Ishikawa (cell line): ENCODE results near the gene KIAA0825.

Experiments
- CEBPB ChIP-seq: IDR thresholded peaks from 2 replicates; pipeline ENCODE4 v1.6.1; 2012
- CREB1 ChIP-seq: IDR thresholded peaks from 2 replicates; pipeline ENCODE4 v1.6.1; 2012; ENCODE audit warnings: low read depth
- EGR1 ChIP-seq: IDR thresholded peaks from 2 replicates; pipeline ENCODE4 v1.6.1; 2012
- EP300 ChIP-seq: IDR thresholded peaks from 2 replicates; pipeline ENCODE4 v1.6.1; 2012; ENCODE audit warnings: borderline replicate concordance
- FOXM1 ChIP-seq: IDR thresholded peaks from 2 replicates; pipeline ENCODE4 v1.6.1; 2012; ENCODE audit warnings: low read depth, borderline replicate concordance
- NFIC ChIP-seq: IDR thresholded peaks from 2 replicates; pipeline ENCODE4 v1.6.1; 2012
- RAD21 ChIP-seq: IDR thresholded peaks from 2 replicates; pipeline ENCODE4 v1.6.1; 2012; ENCODE audit warnings: low read depth
- TAF1 ChIP-seq: IDR thresholded peaks from 2 replicates; pipeline ENCODE4 v1.6.1; 2012; ENCODE audit warnings: low read depth, mild to moderate bottlenecking
- TCF12 ChIP-seq: IDR thresholded peaks from 2 replicates; pipeline ENCODE4 v1.6.1; 2012; ENCODE audit warnings: low read depth
- TEAD4 ChIP-seq: IDR thresholded peaks from 2 replicates; pipeline ENCODE4 v1.6.1; 2012
- YY1 ChIP-seq: IDR thresholded peaks from 2 replicates; pipeline ENCODE4 v1.6.1; 2012; ENCODE audit warnings: low read depth
- ZBTB7A ChIP-seq: IDR thresholded peaks from 2 replicates; pipeline ENCODE4 v1.6.1; 2012; ENCODE audit warnings: low read depth
- TF ChIP-seq, protein P1 (sequence below): IDR thresholded peaks from 2 replicates; pipeline ENCODE4 v1.6.1; 2012; ENCODE audit warnings: low read depth, mild to moderate bottlenecking
- TF ChIP-seq, protein P2 (sequence below): IDR thresholded peaks from 2 replicates; pipeline ENCODE4 v1.6.1; 2012
- TF ChIP-seq, protein P3 (sequence below): IDR thresholded peaks from 2 replicates; pipeline ENCODE4 v1.6.1; 2012

The KIAA0825 gene

DNA sequence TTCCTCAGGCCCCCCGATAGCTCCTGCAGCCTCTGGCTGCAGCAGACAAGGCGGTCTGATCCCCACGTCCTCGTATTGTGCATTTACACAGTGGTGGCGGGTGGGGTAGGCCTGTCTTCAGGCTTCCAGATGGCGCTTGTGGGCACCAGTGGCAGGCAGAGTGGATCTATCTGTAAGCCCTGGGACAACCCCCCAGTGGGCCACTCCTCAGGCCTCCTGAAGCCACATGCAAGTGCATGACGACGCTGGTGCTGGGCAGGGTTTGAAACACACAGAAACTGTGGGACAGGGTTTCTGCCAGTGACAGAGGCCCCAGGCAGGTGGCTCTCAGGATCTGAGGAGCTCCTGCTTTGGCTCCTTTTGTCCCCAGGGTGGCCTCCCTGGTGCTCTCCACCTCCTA, 42.1 kb upstream of the KIAA0825 start:
- no peak for TF ChIP-seq ZBTB7A

DNA sequence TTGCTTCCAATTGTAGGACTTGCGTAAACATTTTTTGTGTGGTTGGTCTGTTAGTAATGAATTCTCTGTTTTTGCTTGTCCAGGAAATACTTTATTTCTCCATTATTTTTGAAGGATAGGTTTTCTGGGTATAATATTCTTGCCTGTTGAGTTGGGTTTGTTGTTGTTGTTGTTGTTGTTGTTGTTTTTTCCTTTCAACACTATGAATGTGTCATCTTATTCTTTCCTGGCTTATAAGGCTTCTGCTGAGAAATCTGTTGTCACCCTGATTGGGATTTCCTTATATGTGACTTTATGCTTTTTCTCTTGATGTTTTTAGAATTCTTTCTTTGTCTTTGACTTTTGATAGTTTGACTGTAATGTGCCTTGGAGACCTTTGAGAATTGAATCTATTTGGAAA, 39.9 kb upstream of the KIAA0825 start:
- TF ChIP-seq CEBPB (no peak), YY1 (no peak), EGR1 (no peak), NFIC (no peak), RAD21 (no peak), TCF12 (no peak), EP300 (no peak), CREB1 (no peak), FOXM1 (no peak), TEAD4 (no peak), TAF1 (no peak), ZBTB7A (no peak)
- TF ChIP-seq, protein P1, sequence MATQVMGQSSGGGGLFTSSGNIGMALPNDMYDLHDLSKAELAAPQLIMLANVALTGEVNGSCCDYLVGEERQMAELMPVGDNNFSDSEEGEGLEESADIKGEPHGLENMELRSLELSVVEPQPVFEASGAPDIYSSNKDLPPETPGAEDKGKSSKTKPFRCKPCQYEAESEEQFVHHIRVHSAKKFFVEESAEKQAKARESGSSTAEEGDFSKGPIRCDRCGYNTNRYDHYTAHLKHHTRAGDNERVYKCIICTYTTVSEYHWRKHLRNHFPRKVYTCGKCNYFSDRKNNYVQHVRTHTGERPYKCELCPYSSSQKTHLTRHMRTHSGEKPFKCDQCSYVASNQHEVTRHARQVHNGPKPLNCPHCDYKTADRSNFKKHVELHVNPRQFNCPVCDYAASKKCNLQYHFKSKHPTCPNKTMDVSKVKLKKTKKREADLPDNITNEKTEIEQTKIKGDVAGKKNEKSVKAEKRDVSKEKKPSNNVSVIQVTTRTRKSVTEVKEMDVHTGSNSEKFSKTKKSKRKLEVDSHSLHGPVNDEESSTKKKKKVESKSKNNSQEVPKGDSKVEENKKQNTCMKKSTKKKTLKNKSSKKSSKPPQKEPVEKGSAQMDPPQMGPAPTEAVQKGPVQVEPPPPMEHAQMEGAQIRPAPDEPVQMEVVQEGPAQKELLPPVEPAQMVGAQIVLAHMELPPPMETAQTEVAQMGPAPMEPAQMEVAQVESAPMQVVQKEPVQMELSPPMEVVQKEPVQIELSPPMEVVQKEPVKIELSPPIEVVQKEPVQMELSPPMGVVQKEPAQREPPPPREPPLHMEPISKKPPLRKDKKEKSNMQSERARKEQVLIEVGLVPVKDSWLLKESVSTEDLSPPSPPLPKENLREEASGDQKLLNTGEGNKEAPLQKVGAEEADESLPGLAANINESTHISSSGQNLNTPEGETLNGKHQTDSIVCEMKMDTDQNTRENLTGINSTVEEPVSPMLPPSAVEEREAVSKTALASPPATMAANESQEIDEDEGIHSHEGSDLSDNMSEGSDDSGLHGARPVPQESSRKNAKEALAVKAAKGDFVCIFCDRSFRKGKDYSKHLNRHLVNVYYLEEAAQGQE: no peak
- TF ChIP-seq, protein P2, sequence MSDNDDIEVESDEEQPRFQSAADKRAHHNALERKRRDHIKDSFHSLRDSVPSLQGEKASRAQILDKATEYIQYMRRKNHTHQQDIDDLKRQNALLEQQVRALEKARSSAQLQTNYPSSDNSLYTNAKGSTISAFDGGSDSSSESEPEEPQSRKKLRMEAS: no peak
- TF ChIP-seq, protein P3, sequence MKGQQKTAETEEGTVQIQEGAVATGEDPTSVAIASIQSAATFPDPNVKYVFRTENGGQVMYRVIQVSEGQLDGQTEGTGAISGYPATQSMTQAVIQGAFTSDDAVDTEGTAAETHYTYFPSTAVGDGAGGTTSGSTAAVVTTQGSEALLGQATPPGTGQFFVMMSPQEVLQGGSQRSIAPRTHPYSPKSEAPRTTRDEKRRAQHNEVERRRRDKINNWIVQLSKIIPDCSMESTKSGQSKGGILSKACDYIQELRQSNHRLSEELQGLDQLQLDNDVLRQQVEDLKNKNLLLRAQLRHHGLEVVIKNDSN: no peak

DNA sequence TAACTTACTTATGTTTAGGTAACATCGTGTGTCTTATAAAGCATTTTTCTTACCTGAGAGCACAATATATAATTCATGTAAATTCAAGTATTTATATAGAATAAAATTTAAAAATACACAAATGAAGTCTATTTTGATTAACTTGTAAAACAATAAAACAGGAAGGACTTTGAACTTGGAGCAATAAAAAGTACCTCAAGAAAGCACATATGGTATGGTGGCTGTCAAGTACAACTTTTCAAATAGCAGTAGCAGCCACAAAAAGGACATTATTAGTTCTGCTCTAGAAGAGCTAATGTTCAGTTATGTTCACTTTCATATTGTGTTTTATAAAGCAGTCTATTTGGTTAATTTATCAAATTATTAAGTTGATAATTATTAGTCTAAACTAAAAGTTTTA, 31.5 kb upstream of the KIAA0825 start:
- TF ChIP-seq NFIC: no peak
- no peak for TF ChIP-seq CREB1
- TF ChIP-seq YY1: no peak
- TF ChIP-seq, protein P3: no peak
- TF ChIP-seq CEBPB: no peak
- TF ChIP-seq, protein P2: no peak
- no peak for TF ChIP-seq FOXM1
- TF ChIP-seq ZBTB7A: no peak
- no peak for TF ChIP-seq EGR1
- TF ChIP-seq EP300: no peak
- TF ChIP-seq TAF1: no peak
- TF ChIP-seq TCF12: no peak
- no peak for TF ChIP-seq TEAD4
- TF ChIP-seq RAD21: no peak
- TF ChIP-seq, protein P1: no peak

DNA sequence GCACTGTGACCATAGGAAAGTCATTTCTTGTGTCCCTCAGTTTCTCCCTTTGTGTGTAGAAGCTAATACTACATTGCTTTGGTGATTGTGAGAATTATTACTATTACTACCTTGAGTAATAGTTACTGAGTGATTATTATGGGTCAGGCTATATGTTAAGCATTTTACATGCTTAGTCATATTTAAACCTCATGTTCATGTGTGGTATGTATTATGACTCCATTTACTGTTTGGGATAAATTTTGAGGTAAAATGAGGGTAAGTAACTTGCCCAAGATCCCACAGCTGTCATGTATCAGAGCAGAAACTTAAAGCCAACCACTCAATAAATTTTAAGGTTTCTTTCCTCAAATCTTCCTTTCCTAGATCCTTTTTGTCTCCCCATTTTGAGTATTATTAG, 28.4 kb upstream of the KIAA0825 start:
- TF ChIP-seq EP300 (no peak), TEAD4 (no peak), EGR1 (no peak), RAD21 (no peak), TAF1 (no peak), CREB1 (no peak), TCF12 (no peak), ZBTB7A (no peak), FOXM1 (no peak), CEBPB (no peak)
- TF ChIP-seq, protein P1: no peak
- TF ChIP-seq, protein P2: no peak
- TF ChIP-seq, protein P3: no peak
